CD4-positive, alpha-beta memory T cell (primary cell): ENCODE measurements around the gene PVR. TPM values are rescaled to one million over a fixed set of nuclear protein-coding genes. Genes with fewer than 3 reads are reported as not detected.
A peak's percentile ranks its signal among the peaks of the same experiment; 100 is the strongest.
"Not testable (repeated sequence)": the region's sequence is repeated elsewhere in the genome, so short reads cannot be mapped to it uniquely, and the experiment has no call there.

Experiments used
- CTCF ChIA-PET: fragments of 350-600 bp; sonication (Branson Sonifier 250); formaldehyde crosslinking; loops from one replicate; lab custom pipeline; 2021; ENCODE audit warnings: inconsistent platforms; ENCODE audit not compliant: partially characterized antibody; lab: Charles Lee
- POLR2A ChIA-PET: fragments of 350-600 bp; sonication (Branson Sonifier 250); formaldehyde crosslinking; loops from one replicate; lab custom pipeline; 2021; ENCODE audit not compliant: partially characterized antibody; lab: Charles Lee
- DNase-seq, 5 donors: peaks; one replicate each; pipeline versions ENCODE4 v3.0.0 to v3.0.0-alpha.2; 2020 to 2022; ENCODE audit warnings: mixed read lengths in 1 of 5
- H3K27ac ChIP-seq: one replicate; pipeline ENCODE4 v1.7.0; 2013; ENCODE audit warnings: low read depth, low read length
- H3K27me3 ChIP-seq: 2 replicates; pipeline ENCODE4 v1.7.0; 2013; ENCODE audit warnings: mild to moderate bottlenecking, low read length, moderate library complexity; ENCODE audit not compliant: insufficient read depth
- H3K36me3 ChIP-seq: 2 replicates; pipeline ENCODE4 v1.7.0; 2013; ENCODE audit warnings: mild to moderate bottlenecking, low read length, moderate library complexity; ENCODE audit not compliant: insufficient read depth
- H3K4me1 ChIP-seq: 2 replicates; pipeline ENCODE4 v1.7.0; 2013; ENCODE audit warnings: mild to moderate bottlenecking, low read length, moderate library complexity; ENCODE audit not compliant: insufficient read depth
- H3K4me3 ChIP-seq, 2 donors: one replicate each; pipeline ENCODE4 v1.7.0; 2013; ENCODE audit warnings: low read length in 2 of 2, mild to moderate bottlenecking in 1 of 2
- H3K9me3 ChIP-seq, 2 donors: one replicate each; pipeline ENCODE4 v1.7.0; 2013; ENCODE audit warnings: low read length in 2 of 2, control low read depth in 1 of 2; ENCODE audit not compliant: control insufficient read depth in 1 of 2
- H3K27ac Mint-ChIP-seq, 7 donors: one replicate each; pipeline ENCODE4 v1.8.0; 2020 to 2021; ENCODE audit warnings: mixed read lengths in 7 of 7, mild to moderate bottlenecking in 6 of 7, inconsistent platforms in 3 of 7, moderate library complexity in 3 of 7
- H3K27me3 Mint-ChIP-seq, 2 donors: one replicate each; pipeline ENCODE4 v1.8.0; 2020 to 2021; ENCODE audit warnings: mixed read lengths in 2 of 2
- H3K36me3 Mint-ChIP-seq, 2 donors: one replicate each; pipeline ENCODE4 v1.8.0; 2020 to 2021; ENCODE audit warnings: mixed read lengths in 2 of 2, inconsistent platforms in 1 of 2, mild to moderate bottlenecking in 1 of 2
- H3K4me1 Mint-ChIP-seq, 4 donors: one replicate each; pipeline ENCODE4 v1.8.0; 2020 to 2021; ENCODE audit warnings: mixed read lengths in 4 of 4, mild to moderate bottlenecking in 1 of 4
- H3K4me3 Mint-ChIP-seq, 8 donors: one replicate each; pipeline ENCODE4 v1.8.0; 2020 to 2021; ENCODE audit warnings: mixed read lengths in 8 of 8, mild to moderate bottlenecking in 7 of 8, moderate library complexity in 6 of 8, inconsistent platforms in 3 of 8
- H3K9me3 Mint-ChIP-seq, 8 donors: one replicate each; pipeline ENCODE4 v1.8.0; 2020 to 2021; ENCODE audit warnings: mixed read lengths in 8 of 8, mild to moderate bottlenecking in 5 of 8, inconsistent platforms in 3 of 8, moderate library complexity in 1 of 8
- intact Hi-C: fragments of 100-400 bp; cut with micrococcal nuclease; formaldehyde crosslinking; loops from one replicate; pipeline ENCODE4 v1.15.1; 2023
- polyA plus RNA-seq, 2 donors: library from polyadenylated mRNA; unstranded; fragments of 300-500 nt; fragmentation: Illumina TruSeq; gene quantifications; one replicate each; pipeline ENCODE4 v1.2.3, GENCODE V29; 2021
- total RNA-seq, 2 experiments: library from RNA; stranded (reverse); gene quantifications; one replicate each; pipeline ENCODE4 v1.2.3, GENCODE V29; 2021

PVR gene
- total and polyA plus RNA-seq, 4 experiments from 2014 or later, result 0.34 to 1.7 (median 1.0) TPM; not detected in 1

GRCh38 chr19:44706506-44707236, 63.0 kb downstream of the PVR start:
- no peaks in the 10 kb centered on the region for H3K4me1 ChIP-seq
- Mint-ChIP-seq H3K36me3 (no peaks in the 10 kb centered on the region), H3K4me1 (no peaks in the 10 kb centered on the region), H3K27me3 (no peaks in the 10 kb centered on the region), H3K27ac (no peak overlapping the region), H3K9me3 (peaks cover 0 to 3% (median 0%) of the 10 kb centered on the region in 8 donors), H3K4me3 (no peak overlapping the region)
- H3K27me3 ChIP-seq, result no peaks in the 10 kb centered on the region
- H3K9me3 ChIP-seq, result no peaks in the 10 kb centered on the region
- no peak overlapping the region for H3K27ac ChIP-seq
- no peak for DNase-seq
- H3K4me3 ChIP-seq, result no peak overlapping the region
- intact Hi-C loops, result no loop called here
- POLR2A ChIA-PET, result no interaction called here
- CTCF ChIA-PET, result interaction anchor here (1.4 kb wide), 1 partner anchor 17 kb away, joined by 4 read pairs; no protein-coding TSS in a partner anchor
- H3K36me3 ChIP-seq, result no peaks in the 10 kb centered on the region

- Histone ChIP-seq H3K27ac (no peak overlapping the region), H3K36me3 (no peaks in the 10 kb centered on the region), H3K4me3 (no peak overlapping the region), H3K27me3 (no peaks in the 10 kb centered on the region), H3K9me3 (no peaks in the 10 kb centered on the region), H3K4me1 (no peaks in the 10 kb centered on the region)
- H3K36me3 Mint-ChIP-seq, result no peaks in the 10 kb centered on the region
- no peaks in the 10 kb centered on the region for H3K4me1 Mint-ChIP-seq
- POLR2A ChIA-PET, result no interaction called here
- H3K27ac Mint-ChIP-seq, result no peak overlapping the region
- CTCF ChIA-PET, result interaction anchor here (1.4 to 1.9 kb wide), 3 partner anchors 16 to 63 kb away, joined by 4 to 7 read pairs (median 4); no protein-coding TSS in a partner anchor
- DNase-seq, result no peak
- no peak overlapping the region for H3K4me3 Mint-ChIP-seq
- no peaks in the 10 kb centered on the region for H3K27me3 Mint-ChIP-seq
- intact Hi-C loops, result no loop called here
- peaks cover 0 to 3% (median 0%) of the 10 kb centered on the region in 8 donors for H3K9me3 Mint-ChIP-seq
These were observed 64.1 kb downstream of the PVR start for GRCh38 chr19:44707794-44708193.

GRCh38 chr19:44708940-44709339, 65.2 kb downstream of the PVR start:
- Histone ChIP-seq H3K27ac (no peak overlapping the region), H3K4me3 (no peak overlapping the region), H3K9me3 (no peaks in the 10 kb centered on the region), H3K36me3 (no peaks in the 10 kb centered on the region), H3K4me1 (no peaks in the 10 kb centered on the region), H3K27me3 (no peaks in the 10 kb centered on the region)
- H3K9me3 Mint-ChIP-seq, result peaks cover 0 to 4% (median 0%) of the 10 kb centered on the region in 8 donors
- intact Hi-C loops, result no loop called here
- no peak for DNase-seq
- ChIA-PET CTCF (interaction anchor here (1.2 to 1.9 kb wide), 4 partner anchors 15 to 76 kb away, joined by 3 to 7 read pairs (median 4); no protein-coding TSS in a partner anchor), POLR2A (no interaction called here)
- H3K36me3 Mint-ChIP-seq, result no peaks in the 10 kb centered on the region
- no peak overlapping the region for H3K4me3 Mint-ChIP-seq
- no peaks in the 10 kb centered on the region for H3K27me3 Mint-ChIP-seq
- no peak overlapping the region for H3K27ac Mint-ChIP-seq
- no peaks in the 10 kb centered on the region for H3K4me1 Mint-ChIP-seq

GRCh38 chr19:44709434-44710266, 65.9 kb downstream of the PVR start:
- H3K9me3 Mint-ChIP-seq, H3K4me1 Mint-ChIP-seq, H3K4me3 Mint-ChIP-seq, H3K27ac ChIP-seq, H3K9me3 ChIP-seq, H3K36me3 Mint-ChIP-seq, intact Hi-C loops, DNase-seq, H3K27me3 Mint-ChIP-seq, H3K27ac Mint-ChIP-seq, H3K27me3 ChIP-seq, H3K4me1 ChIP-seq, H3K4me3 ChIP-seq, H3K36me3 ChIP-seq: not testable (repeated sequence)
- POLR2A ChIA-PET, result interaction anchor here (0.9 kb wide), 1 partner anchor 17 kb away, joined by 3 read pairs; no protein-coding TSS in a partner anchor
- CTCF ChIA-PET, result interaction anchor here (1.2 to 1.9 kb wide), 4 partner anchors 14 to 75 kb away, joined by 3 to 7 read pairs (median 4); no protein-coding TSS in a partner anchor

DNA sequence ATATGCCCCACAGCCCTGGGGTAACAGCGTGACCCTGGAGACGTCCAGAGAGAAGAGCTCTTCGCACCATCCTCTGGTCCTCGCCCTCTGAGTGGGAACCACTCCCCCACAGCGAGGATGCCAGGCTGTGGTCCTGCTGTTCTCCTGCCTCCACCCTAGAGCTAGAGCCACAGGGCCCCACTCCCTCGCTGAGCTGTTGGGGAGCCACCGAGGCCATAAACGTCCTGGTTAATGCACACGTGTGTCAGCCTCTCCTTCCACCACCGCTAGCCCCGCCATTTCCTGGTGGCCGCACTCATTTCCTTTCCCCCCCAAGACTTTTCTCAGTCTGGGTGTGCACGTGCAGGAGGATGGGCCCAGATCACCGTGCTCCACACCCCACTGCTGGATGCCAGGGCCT, 66.8 kb downstream of the PVR start:
- no peaks in the 10 kb centered on the region for H3K27me3 Mint-ChIP-seq
- no peak overlapping the region for H3K4me3 Mint-ChIP-seq
- H3K27me3 ChIP-seq, result no peaks in the 10 kb centered on the region
- H3K36me3 Mint-ChIP-seq, result peaks cover 0 to under 1% of the 10 kb centered on the region in 2 donors
- no peaks in the 10 kb centered on the region for H3K4me1 Mint-ChIP-seq
- intact Hi-C loops, result no loop called here
- no peak for DNase-seq
- H3K27ac ChIP-seq, result no peak overlapping the region
- H3K4me3 ChIP-seq, result no peak overlapping the region
- POLR2A ChIA-PET, result no interaction called here
- H3K9me3 Mint-ChIP-seq, result peaks cover 1 to 17% (median 13%) of the 10 kb centered on the region in 8 donors
- no peaks in the 10 kb centered on the region for H3K4me1 ChIP-seq
- peaks cover 0 to 7% of the 10 kb centered on the region in 2 donors for H3K9me3 ChIP-seq
- CTCF ChIA-PET, result no interaction called here
- no peaks in the 10 kb centered on the region for H3K36me3 ChIP-seq
- H3K27ac Mint-ChIP-seq, result peak overlapping the region in 2 of 7 donors; percentile 37 to 62

DNA sequence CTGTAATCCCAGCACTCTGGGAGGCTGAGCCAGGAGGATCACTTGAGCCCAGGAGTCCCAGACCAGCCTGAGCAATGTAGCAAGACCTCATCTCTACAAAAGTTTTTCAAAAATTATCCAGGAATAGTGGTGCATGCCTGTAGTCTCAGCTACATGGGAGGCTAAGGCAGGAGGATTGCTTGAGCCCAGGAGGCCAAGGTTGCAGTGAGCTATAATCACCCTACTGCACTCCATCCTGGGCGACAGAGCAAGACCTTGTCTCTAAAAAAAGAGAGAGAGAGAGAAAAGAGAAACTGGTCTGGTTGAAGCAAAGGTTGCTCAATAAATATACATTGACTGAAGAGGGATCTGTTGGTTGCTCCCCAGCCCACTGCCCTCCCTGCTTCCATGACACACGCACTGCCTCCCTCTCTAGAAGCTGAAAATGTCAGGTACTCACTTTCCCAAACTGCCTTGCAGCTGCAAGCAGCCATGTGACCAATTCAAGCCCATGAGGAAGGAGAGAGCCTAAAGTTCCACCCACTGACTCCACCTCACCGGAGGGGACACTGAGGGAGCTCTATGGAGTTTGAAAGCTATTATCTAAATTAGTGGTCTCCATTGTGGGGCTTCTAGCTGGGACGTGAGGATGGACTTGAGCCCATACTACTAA, 69.3 kb downstream of the PVR start:
- H3K27ac ChIP-seq, result no peak overlapping the region
- intact Hi-C loops, result no loop called here
- CTCF ChIA-PET, result interaction anchor here (0.7 to 4.5 kb wide), 3 partner anchors 11 to 1410 kb away, joined by 3 to 35 read pairs (median 11); no protein-coding TSS in a partner anchor
- no peak overlapping the region for H3K4me3 Mint-ChIP-seq
- no peaks in the 10 kb centered on the region for H3K27me3 ChIP-seq
- POLR2A ChIA-PET, result no interaction called here
- no peak for DNase-seq
- no peaks in the 10 kb centered on the region for H3K27me3 Mint-ChIP-seq
- H3K4me1 Mint-ChIP-seq, result no peaks in the 10 kb centered on the region
- H3K27ac Mint-ChIP-seq, result peak overlapping the region in 1 of 7 donors; percentile 11
- H3K36me3 Mint-ChIP-seq, result peaks cover 0 to 3% of the 10 kb centered on the region in 2 donors
- no peak overlapping the region for H3K4me3 ChIP-seq
- no peaks in the 10 kb centered on the region for H3K36me3 ChIP-seq
- peaks cover 2 to 22% (median 16%) of the 10 kb centered on the region in 8 donors for H3K9me3 Mint-ChIP-seq
- no peaks in the 10 kb centered on the region for H3K4me1 ChIP-seq
- H3K9me3 ChIP-seq, result peaks cover 0 to 7% of the 10 kb centered on the region in 2 donors
